Mammary epithelial cell (primary cell): Measurements from ENCODE around the gene PODXL2.
A peak's percentile ranks its signal among the peaks of the same experiment; 100 is the strongest.

Experiments used
- EZH2 ChIP-seq: IDR thresholded peaks from 2 replicates; pipeline ENCODE4 v1.6.1; 2012; ENCODE audit warnings: low read length, inconsistent platforms, borderline replicate concordance
- TF ChIP-seq, protein P1 (sequence below), 2 donors: IDR thresholded peaks in 1 of 2; conservative IDR thresholded peaks in 1 of 2; 2 replicates each; pipeline ENCODE4 v1.5.1; 2011 to 2012; ENCODE audit warnings: inconsistent platforms in 2 of 2, low read length in 2 of 2, mild to moderate bottlenecking in 2 of 2, control low read depth in 1 of 2, low read depth in 1 of 2; ENCODE audit not compliant: insufficient read depth in 1 of 2; ENCODE audit errors: extremely low read depth in 1 of 2

DNA sequence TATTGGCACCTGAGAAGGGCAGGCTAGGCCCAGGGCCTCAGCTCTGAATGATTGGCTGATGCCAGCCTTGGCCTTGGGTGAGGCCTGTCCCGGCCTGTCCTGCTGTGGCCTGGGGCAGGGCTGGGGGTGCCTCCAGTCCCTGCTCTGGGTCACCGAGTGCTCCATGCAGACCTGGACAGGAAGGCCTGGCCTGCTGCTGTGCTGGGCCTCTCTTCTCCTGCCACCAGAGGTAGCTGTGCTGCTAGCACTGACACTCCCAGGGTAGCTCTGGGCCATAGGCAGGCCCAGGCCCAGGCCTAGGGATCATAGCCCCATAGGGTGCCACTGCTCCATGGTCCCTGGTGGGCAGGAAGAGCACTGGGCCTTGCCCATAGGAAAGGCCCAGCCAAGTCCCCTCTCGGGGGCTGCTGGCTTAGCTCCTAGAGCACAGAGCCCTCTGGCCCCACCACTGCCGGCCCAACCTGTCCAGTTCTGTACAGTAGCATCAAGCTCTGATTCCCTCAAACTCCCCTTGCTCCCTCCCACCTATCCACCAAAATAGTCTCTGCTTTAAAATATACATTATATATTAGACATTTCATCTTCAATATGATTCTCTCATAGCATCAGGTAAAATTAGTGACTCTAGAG lies 62.0 kb downstream of the PODXL2 start:
- no peak for TF ChIP-seq EZH2
- TF ChIP-seq, protein P1, sequence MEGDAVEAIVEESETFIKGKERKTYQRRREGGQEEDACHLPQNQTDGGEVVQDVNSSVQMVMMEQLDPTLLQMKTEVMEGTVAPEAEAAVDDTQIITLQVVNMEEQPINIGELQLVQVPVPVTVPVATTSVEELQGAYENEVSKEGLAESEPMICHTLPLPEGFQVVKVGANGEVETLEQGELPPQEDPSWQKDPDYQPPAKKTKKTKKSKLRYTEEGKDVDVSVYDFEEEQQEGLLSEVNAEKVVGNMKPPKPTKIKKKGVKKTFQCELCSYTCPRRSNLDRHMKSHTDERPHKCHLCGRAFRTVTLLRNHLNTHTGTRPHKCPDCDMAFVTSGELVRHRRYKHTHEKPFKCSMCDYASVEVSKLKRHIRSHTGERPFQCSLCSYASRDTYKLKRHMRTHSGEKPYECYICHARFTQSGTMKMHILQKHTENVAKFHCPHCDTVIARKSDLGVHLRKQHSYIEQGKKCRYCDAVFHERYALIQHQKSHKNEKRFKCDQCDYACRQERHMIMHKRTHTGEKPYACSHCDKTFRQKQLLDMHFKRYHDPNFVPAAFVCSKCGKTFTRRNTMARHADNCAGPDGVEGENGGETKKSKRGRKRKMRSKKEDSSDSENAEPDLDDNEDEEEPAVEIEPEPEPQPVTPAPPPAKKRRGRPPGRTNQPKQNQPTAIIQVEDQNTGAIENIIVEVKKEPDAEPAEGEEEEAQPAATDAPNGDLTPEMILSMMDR (conservative IDR thresholded peaks at IDR 0.05 in 1 of 2, IDR thresholded peaks at IDR 0.05 in 1 of 2; ENCODE audit: extremely low read depth in 1 of 2, insufficient read depth in 1 of 2, low read depth in 1 of 2, low read length in 2 of 2), result peak; percentile 76 to 91
